DMS53 treated with DMSO at 0.1 percent for 48 hours (cell line): ENCODE data around the gene ST8SIA2.

Experiments used
- DNase-seq: peaks from one replicate; lab custom pipeline; 2025; ENCODE audit not compliant: unreplicated experiment; lab: John Stamatoyannopoulos, UW

Gene ST8SIA2

GRCh38 chr15:92480361-92480760 is 86.7 kb downstream of the ST8SIA2 start:
- no peak for DNase-seq

GRCh38 chr15:92485441-92485840 is 91.8 kb downstream of the ST8SIA2 start:
- DNase-seq = no peak

GRCh38 chr15:92492551-92493115 is 99.0 kb downstream of the ST8SIA2 start:
- DNase-seq = no peak

GRCh38 chr15:92494806-92495336 is 101.2 kb downstream of the ST8SIA2 start:
- no peak for DNase-seq

- no peak for DNase-seq
These were observed 101.8 kb downstream of the ST8SIA2 start for GRCh38 chr15:92495446-92495845.

GRCh38 chr15:92499731-92500530 is 106.2 kb downstream of the ST8SIA2 start:
- DNase-seq = no peak

- DNase-seq = no peak
These were observed 108.7 kb downstream of the ST8SIA2 start for GRCh38 chr15:92502336-92502735.

GRCh38 chr15:92502930-92503857 is 109.5 kb downstream of the ST8SIA2 start:
- no peak for DNase-seq

GRCh38 chr15:92503889-92504288 is 110.2 kb downstream of the ST8SIA2 start:
- no peak for DNase-seq

GRCh38 chr15:92505611-92506010 is 111.9 kb downstream of the ST8SIA2 start:
- no peak for DNase-seq

- DNase-seq = no peak
These were observed 112.8 kb downstream of the ST8SIA2 start for GRCh38 chr15:92506506-92506905.

- no peak for DNase-seq
These were observed 116.6 kb downstream of the ST8SIA2 start for GRCh38 chr15:92510163-92510882.
